Hepatocyte (in vitro differentiated cells): ENCODE measurements around the gene FGF19.

Source experiments
- CTCF ChIP-seq: fragments of 200-600 bp; sonication (generic); IDR thresholded peaks from 2 replicates; pipeline ENCODE4 v1.5.1; 2016; ENCODE audit warnings: antibody characterized with exemption, mild to moderate bottlenecking; ENCODE audit not compliant: poor library complexity
- EZH2phosphoT487 ChIP-seq: fragments of 200-600 bp; sonication (generic); IDR thresholded peaks from one replicate; pipeline ENCODE4 v1.6.1; 2018; ENCODE audit warnings: antibody characterized with exemption, mild to moderate bottlenecking, low read depth, moderate library complexity; ENCODE audit not compliant: unreplicated experiment, severe bottlenecking

GRCh38 chr11:69721745-69722144 is 17.9 kb upstream of the FGF19 start:
- TF ChIP-seq CTCF, result peak; percentile 26
- TF ChIP-seq EZH2phosphoT487, result no peak
